DND-41 (cell line): ENCODE measurements around the gene RNF144A.
A peak's percentile ranks its signal among the peaks of the same experiment; 100 is the strongest.

Source experiments
- ATAC-seq: fragments of 200-7000 bp; cut with Tn5 transposase; 3 replicates; pipeline ENCODE4 v1.9.1; 2021; ENCODE audit warnings: low read depth; ENCODE audit not compliant: insufficient read depth
- DNase-seq: peaks from one replicate; pipeline ENCODE4 v3.0.0-alpha.2; 2020
- H2AFZ ChIP-seq: 2 replicates; pipeline ENCODE4 v1.6.0; 2012; ENCODE audit warnings: low read depth, low read length
- H3K27ac ChIP-seq: 2 replicates; pipeline ENCODE4 v1.5.1; 2012; ENCODE audit warnings: low read length, inconsistent platforms
- H3K27me3 ChIP-seq: fragments of 200-600 bp; sonication (generic); 2 replicates; pipeline ENCODE4 v1.6.0; 2012; ENCODE audit warnings: low read length, mild to moderate bottlenecking, inconsistent platforms; ENCODE audit not compliant: insufficient read depth, poor library complexity
- H3K36me3 ChIP-seq: 2 replicates; pipeline ENCODE4 v1.5.1; 2012; ENCODE audit warnings: low read length, inconsistent platforms; ENCODE audit not compliant: insufficient read depth
- H3K4me1 ChIP-seq: 2 replicates; pipeline ENCODE4 v1.5.1; 2012; ENCODE audit warnings: mild to moderate bottlenecking, low read length; ENCODE audit not compliant: insufficient read depth
- H3K4me2 ChIP-seq: 2 replicates; pipeline ENCODE4 v1.6.0; 2012; ENCODE audit warnings: mild to moderate bottlenecking, moderate library complexity, low read length, inconsistent platforms; ENCODE audit not compliant: insufficient read depth
- H3K4me3 ChIP-seq, 2 experiments: fragments of 200-600 bp in 1 of 2; shearing (Covaris generic) in 1 of 2; 2 replicates each; pipeline ENCODE4 v1.5.1; 2012 to 2016; ENCODE audit warnings: inconsistent platforms in 2 of 2, low read length in 2 of 2, mild to moderate bottlenecking in 2 of 2, low read depth in 1 of 2, moderate library complexity in 1 of 2
- H3K79me2 ChIP-seq: 2 replicates; pipeline ENCODE4 v1.6.0; 2012; ENCODE audit warnings: low read length, inconsistent platforms; ENCODE audit not compliant: insufficient read depth
- H3K9ac ChIP-seq: 2 replicates; pipeline ENCODE4 v1.6.0; 2012; ENCODE audit warnings: low read depth, mild to moderate bottlenecking, inconsistent platforms, low read length, moderate library complexity
- H3K9me3 ChIP-seq: 2 replicates; pipeline ENCODE4 v1.5.1; 2012; ENCODE audit warnings: low read length, moderate library complexity, mild to moderate bottlenecking, inconsistent platforms; ENCODE audit not compliant: insufficient read depth, severe bottlenecking
- H4K20me1 ChIP-seq: 2 replicates; pipeline ENCODE4 v1.6.0; 2012; ENCODE audit warnings: low read length; ENCODE audit not compliant: insufficient read depth
- CTCF ChIP-seq: IDR thresholded peaks from 2 replicates; pipeline ENCODE4 v1.5.1; 2012; ENCODE audit warnings: borderline replicate concordance, low read length, moderate library complexity, mild to moderate bottlenecking; ENCODE audit not compliant: poor library complexity, severe bottlenecking; ENCODE audit errors: extremely low read depth
- EZH2 ChIP-seq: IDR thresholded peaks from 3 replicates; pipeline ENCODE4 v1.6.1; 2012; ENCODE audit warnings: borderline replicate concordance, low read depth, mild to moderate bottlenecking, moderate library complexity, low read length, inconsistent platforms; ENCODE audit not compliant: severe bottlenecking

Gene RNF144A

GRCh38 chr2:6879011-6879410, 38.2 kb upstream of the RNF144A start:
- no peaks in the 10 kb centered on the region for H3K27me3 ChIP-seq
- no peak for DNase-seq
- H3K27ac ChIP-seq: peak overlapping the region; percentile 85
- H2AFZ ChIP-seq: peak overlapping the region; percentile 48; the same call in 1 of the 2 replicates
- ATAC-seq: no peak
- peak overlapping the region in 1 of 2 experiments; percentile 57; a peak in 2 of 4 replicates for H3K4me3 ChIP-seq
- H3K4me2 ChIP-seq: peak overlapping the region; percentile 76
- H4K20me1 ChIP-seq: no peaks in the 10 kb centered on the region
- no peaks in the 10 kb centered on the region for H3K36me3 ChIP-seq
- peaks cover 74% of the 10 kb centered on the region for H3K4me1 ChIP-seq
- peak overlapping the region; percentile 55 for H3K9ac ChIP-seq
- peaks cover 4% of the 10 kb centered on the region for H3K9me3 ChIP-seq
- H3K79me2 ChIP-seq: peaks cover 33% of the 10 kb centered on the region
- TF ChIP-seq CTCF (no peak), EZH2 (no peak)

GRCh38 chr2:6880200-6880733, 36.9 kb upstream of the RNF144A start:
- Histone ChIP-seq H3K9ac (peak overlapping the region; percentile 55), H3K79me2 (peaks cover 33% of the 10 kb centered on the region), H3K4me2 (peak overlapping the region; percentile 76), H3K27ac (peak overlapping the region; percentile 85), H3K36me3 (no peaks in the 10 kb centered on the region), H3K4me1 (peaks cover 74% of the 10 kb centered on the region), H3K9me3 (no peaks in the 10 kb centered on the region), H3K27me3 (no peaks in the 10 kb centered on the region), H2AFZ (peak overlapping the region; percentile 33; the same call in 1 of the 2 replicates), H4K20me1 (no peaks in the 10 kb centered on the region), H3K4me3 (peak overlapping the region in 1 of 2 experiments; percentile 49; a peak in 2 of 4 replicates)
- peak; percentile 87 for ATAC-seq
- DNase-seq: peak; percentile 80
- no peak for TF ChIP-seq CTCF
- no peak for TF ChIP-seq EZH2

- Histone ChIP-seq H3K27me3 (no peaks in the 10 kb centered on the region), H3K27ac (peak overlapping the region; percentile 86), H3K4me2 (peak overlapping the region; percentile 58), H3K9me3 (no peaks in the 10 kb centered on the region), H2AFZ (peak overlapping the region; percentile 43; the same call in 1 of the 2 replicates), H3K79me2 (peaks cover 33% of the 10 kb centered on the region), H3K36me3 (no peaks in the 10 kb centered on the region), H4K20me1 (no peaks in the 10 kb centered on the region), H3K9ac (peak overlapping the region; percentile 47), H3K4me1 (peaks cover 67% of the 10 kb centered on the region), H3K4me3 (peak overlapping the region in 1 of 2 experiments; percentile 41; a peak in 2 of 4 replicates)
- peak; percentile 14; the same call in 1 of the 3 replicates for ATAC-seq
- TF ChIP-seq EZH2: no peak
- TF ChIP-seq CTCF: no peak
- no peak for DNase-seq
These were observed 36.2 kb upstream of the RNF144A start for GRCh38 chr2:6881046-6881445.
